Stimulated activated naive CD8-positive, alpha-beta T cell treated with anti-CD3 and anti-CD28 coated beads, Interleukin-15, Interleukin-2, amounts not matched to agents 100 ng/mL and 50 ng/mL, for 24 hours (primary cell): Measurements from ENCODE around the gene SCAMP5.

Experiments
- H3K27ac Mint-ChIP-seq: one replicate; pipeline ENCODE4 v1.8.0; 2021; ENCODE audit warnings: mild to moderate bottlenecking, mixed read lengths
- H3K27me3 Mint-ChIP-seq: one replicate; pipeline ENCODE4 v1.8.0; 2021; ENCODE audit warnings: mixed read lengths
- H3K36me3 Mint-ChIP-seq: one replicate; pipeline ENCODE4 v1.8.0; 2021; ENCODE audit warnings: low read depth, mixed read lengths
- H3K4me1 Mint-ChIP-seq: one replicate; pipeline ENCODE4 v1.8.0; 2021; ENCODE audit warnings: low read depth, mixed read lengths
- H3K4me3 Mint-ChIP-seq: one replicate; pipeline ENCODE4 v1.8.0; 2021; ENCODE audit warnings: mild to moderate bottlenecking, mixed read lengths
- H3K9me3 Mint-ChIP-seq: one replicate; pipeline ENCODE4 v1.8.0; 2021; ENCODE audit warnings: mixed read lengths

Gene SCAMP5

DNA sequence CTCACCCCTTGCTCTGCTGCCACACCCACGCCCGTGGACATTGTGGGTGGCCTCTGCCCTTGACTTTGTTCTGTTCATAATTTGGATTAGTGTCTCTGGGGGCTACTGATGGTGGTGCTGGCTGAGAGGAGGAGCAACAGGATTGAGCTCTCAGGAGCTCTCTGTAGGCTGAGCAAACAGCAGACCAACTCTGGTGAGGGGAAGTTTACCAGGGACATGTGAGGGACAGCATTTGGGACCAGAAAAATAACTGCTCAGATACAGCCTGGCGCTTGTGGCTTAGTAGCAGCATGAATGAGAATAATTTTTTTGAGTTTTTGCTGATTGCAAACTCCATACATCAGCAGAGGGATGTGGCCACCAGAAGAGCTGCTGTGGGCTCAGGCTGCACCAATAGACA is 42.9 kb downstream of the SCAMP5 start:
- no peaks in the 10 kb centered on the region for H3K9me3 Mint-ChIP-seq
- peaks cover 46% of the 10 kb centered on the region for H3K4me1 Mint-ChIP-seq
- H3K4me3 Mint-ChIP-seq: no peak overlapping the region
- peaks cover 33% of the 10 kb centered on the region for H3K36me3 Mint-ChIP-seq
- no peaks in the 10 kb centered on the region for H3K27me3 Mint-ChIP-seq
- no peak overlapping the region for H3K27ac Mint-ChIP-seq

DNA sequence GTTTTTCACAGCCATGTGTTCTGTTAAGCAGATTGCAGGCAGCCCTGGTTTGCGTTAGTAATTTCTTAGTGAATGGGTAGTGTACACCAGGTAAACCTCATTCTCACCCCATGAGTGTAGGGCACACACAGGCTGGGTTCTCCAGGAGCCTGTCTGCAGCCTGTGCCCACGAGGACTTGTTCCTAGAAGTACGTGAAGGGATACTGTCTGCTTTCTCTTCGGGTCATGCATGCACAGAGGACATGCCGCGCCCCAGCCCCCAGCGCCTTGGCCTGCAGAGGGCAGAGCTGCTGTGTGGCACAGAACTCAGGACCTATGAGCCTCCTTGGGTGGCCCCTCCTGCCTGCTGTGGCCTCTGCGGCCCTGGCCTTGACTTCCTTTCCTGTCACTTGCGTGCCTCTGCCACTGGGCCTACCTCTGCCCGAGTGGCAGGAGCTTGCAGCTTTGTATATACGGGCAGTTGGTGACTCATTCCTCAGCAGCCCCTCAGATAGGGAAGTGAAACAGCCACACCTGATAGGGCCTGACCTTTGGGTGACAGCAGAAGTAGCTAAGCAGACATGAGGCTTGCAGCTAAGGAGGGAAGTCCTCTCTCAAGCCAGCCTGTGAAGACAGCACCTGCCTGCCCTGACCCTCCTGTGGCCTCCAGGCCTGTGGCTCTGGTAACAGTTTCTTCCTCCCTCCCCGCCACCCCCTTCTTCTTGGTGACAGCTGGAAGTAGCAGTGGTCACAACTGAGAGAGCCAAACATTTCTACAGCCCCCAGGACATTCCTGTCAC is 47.6 kb downstream of the SCAMP5 start:
- peaks cover 68% of the 10 kb centered on the region for H3K4me1 Mint-ChIP-seq
- no peaks in the 10 kb centered on the region for H3K27me3 Mint-ChIP-seq
- peak overlapping the region; percentile 31 for H3K27ac Mint-ChIP-seq
- H3K36me3 Mint-ChIP-seq: peaks cover 30% of the 10 kb centered on the region
- H3K4me3 Mint-ChIP-seq: no peak overlapping the region
- H3K9me3 Mint-ChIP-seq: no peaks in the 10 kb centered on the region

GRCh38 chr15:75043509-75044257 is 48.3 kb downstream of the SCAMP5 start:
- H3K4me3 Mint-ChIP-seq: no peak overlapping the region
- H3K27ac Mint-ChIP-seq: peak overlapping the region; percentile 31
- no peaks in the 10 kb centered on the region for H3K27me3 Mint-ChIP-seq
- no peaks in the 10 kb centered on the region for H3K9me3 Mint-ChIP-seq
- peaks cover 27% of the 10 kb centered on the region for H3K36me3 Mint-ChIP-seq
- peaks cover 62% of the 10 kb centered on the region for H3K4me1 Mint-ChIP-seq

GRCh38 chr15:75044258-75044878 is 49.0 kb downstream of the SCAMP5 start:
- Mint-ChIP-seq H3K27me3 (no peaks in the 10 kb centered on the region), H3K27ac (no peak overlapping the region), H3K4me3 (no peak overlapping the region), H3K36me3 (peaks cover 30% of the 10 kb centered on the region), H3K4me1 (peaks cover 55% of the 10 kb centered on the region), H3K9me3 (no peaks in the 10 kb centered on the region)

DNA sequence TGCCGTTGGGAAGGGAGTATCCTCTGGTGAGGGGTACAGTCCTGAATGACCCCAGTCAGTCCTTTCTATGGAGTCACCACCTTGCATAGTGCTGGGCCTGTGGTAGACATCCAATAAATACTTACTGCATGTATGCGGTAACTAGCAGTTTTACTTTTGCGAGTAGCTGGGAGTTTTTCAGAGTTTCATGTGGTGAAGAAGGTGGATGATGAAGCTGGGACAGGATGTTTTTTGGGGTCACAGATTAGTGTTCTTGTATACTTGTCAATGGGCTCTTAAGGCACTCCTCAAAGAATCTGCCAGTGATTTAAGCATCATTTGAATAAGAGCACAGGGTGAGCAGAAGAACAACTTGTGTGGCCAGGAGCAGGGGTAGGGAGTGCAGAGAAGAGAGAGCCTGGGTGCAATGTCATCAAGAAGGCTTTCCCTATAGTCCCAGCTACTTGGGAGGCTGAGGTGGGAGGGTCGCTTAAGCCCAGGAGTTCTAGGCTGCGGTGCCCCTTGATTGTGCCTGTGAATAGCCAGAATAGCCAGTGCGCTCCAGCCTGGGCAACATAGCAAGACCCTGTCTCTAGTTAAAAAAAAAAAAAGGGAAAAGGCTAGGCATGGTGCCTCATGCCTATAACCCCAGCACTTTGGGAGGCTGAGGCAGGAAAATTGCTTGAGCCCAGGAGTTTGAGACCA is 50.1 kb downstream of the SCAMP5 start:
- no peak overlapping the region for H3K4me3 Mint-ChIP-seq
- H3K27ac Mint-ChIP-seq: no peak overlapping the region
- H3K4me1 Mint-ChIP-seq: peaks cover 52% of the 10 kb centered on the region
- H3K27me3 Mint-ChIP-seq: no peaks in the 10 kb centered on the region
- peaks cover 31% of the 10 kb centered on the region for H3K36me3 Mint-ChIP-seq
- no peaks in the 10 kb centered on the region for H3K9me3 Mint-ChIP-seq

GRCh38 chr15:75048394-75048793 is 53.0 kb downstream of the SCAMP5 start:
- Mint-ChIP-seq H3K27me3 (no peaks in the 10 kb centered on the region), H3K4me1 (peaks cover 38% of the 10 kb centered on the region), H3K36me3 (peaks cover 23% of the 10 kb centered on the region), H3K9me3 (no peaks in the 10 kb centered on the region), H3K27ac (no peak overlapping the region), H3K4me3 (no peak overlapping the region)

DNA sequence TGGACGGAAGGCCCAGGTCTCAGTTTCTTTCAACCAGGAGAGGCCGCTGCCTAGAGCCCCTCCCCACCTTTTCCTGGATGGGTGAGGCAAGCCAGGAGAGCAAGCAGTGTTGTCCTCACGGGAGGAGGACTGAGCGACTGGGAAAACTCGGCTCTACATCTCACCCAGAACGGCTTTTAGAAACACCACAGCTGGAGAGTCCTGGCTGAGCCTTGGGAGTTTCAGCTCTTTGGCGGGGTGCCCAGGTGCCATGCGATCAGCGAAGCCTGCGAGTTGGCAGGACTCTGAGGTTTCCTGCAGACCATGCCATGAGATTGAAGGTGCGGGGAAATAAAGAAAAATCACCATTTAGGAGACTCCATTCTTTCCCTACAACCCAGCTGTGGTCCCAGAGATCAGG is 54.0 kb downstream of the SCAMP5 start:
- Mint-ChIP-seq H3K36me3 (peaks cover 22% of the 10 kb centered on the region), H3K4me1 (peaks cover 29% of the 10 kb centered on the region), H3K27ac (no peak overlapping the region), H3K9me3 (no peaks in the 10 kb centered on the region), H3K4me3 (no peak overlapping the region), H3K27me3 (no peaks in the 10 kb centered on the region)

DNA sequence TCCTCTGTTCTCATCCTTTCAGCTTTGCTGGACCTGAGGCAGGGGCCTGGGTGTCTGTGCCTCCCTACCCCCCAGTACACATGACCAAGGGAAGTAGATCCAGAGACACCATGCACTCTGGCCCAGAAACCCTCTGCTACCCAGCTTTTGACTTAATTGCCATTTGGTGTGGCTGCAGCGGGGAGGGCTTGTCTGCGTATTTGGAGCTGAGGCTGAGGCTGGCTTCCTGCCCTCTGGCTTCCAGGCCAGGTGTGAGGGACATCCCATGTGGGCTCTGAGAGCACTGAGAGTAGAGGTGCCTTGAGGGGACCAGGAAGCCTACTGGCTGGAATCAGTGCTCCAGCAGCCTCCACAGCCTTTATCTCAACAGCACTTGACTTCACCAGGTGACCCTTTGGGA is 54.9 kb downstream of the SCAMP5 start:
- no peak overlapping the region for H3K4me3 Mint-ChIP-seq
- H3K9me3 Mint-ChIP-seq: no peaks in the 10 kb centered on the region
- H3K27me3 Mint-ChIP-seq: no peaks in the 10 kb centered on the region
- no peak overlapping the region for H3K27ac Mint-ChIP-seq
- H3K4me1 Mint-ChIP-seq: peaks cover 20% of the 10 kb centered on the region
- peaks cover 13% of the 10 kb centered on the region for H3K36me3 Mint-ChIP-seq

GRCh38 chr15:75051191-75051608 is 55.8 kb downstream of the SCAMP5 start:
- no peak overlapping the region for H3K4me3 Mint-ChIP-seq
- peaks cover 10% of the 10 kb centered on the region for H3K36me3 Mint-ChIP-seq

GRCh38 chr15:75051711-75052110 is 56.3 kb downstream of the SCAMP5 start:
- no peak overlapping the region for H3K27ac Mint-ChIP-seq
- H3K9me3 Mint-ChIP-seq: no peaks in the 10 kb centered on the region
- peaks cover 10% of the 10 kb centered on the region for H3K36me3 Mint-ChIP-seq
- no peaks in the 10 kb centered on the region for H3K27me3 Mint-ChIP-seq
- no peak overlapping the region for H3K4me3 Mint-ChIP-seq
- H3K4me1 Mint-ChIP-seq: peaks cover 12% of the 10 kb centered on the region

More at GRCh38 chr15:75051191-75051608, 55.8 kb downstream of the SCAMP5 start:
- no peak overlapping the region for H3K27ac Mint-ChIP-seq
- no peaks in the 10 kb centered on the region for H3K9me3 Mint-ChIP-seq
- H3K4me1 Mint-ChIP-seq: peaks cover 16% of the 10 kb centered on the region
- H3K27me3 Mint-ChIP-seq: no peaks in the 10 kb centered on the region

DNA sequence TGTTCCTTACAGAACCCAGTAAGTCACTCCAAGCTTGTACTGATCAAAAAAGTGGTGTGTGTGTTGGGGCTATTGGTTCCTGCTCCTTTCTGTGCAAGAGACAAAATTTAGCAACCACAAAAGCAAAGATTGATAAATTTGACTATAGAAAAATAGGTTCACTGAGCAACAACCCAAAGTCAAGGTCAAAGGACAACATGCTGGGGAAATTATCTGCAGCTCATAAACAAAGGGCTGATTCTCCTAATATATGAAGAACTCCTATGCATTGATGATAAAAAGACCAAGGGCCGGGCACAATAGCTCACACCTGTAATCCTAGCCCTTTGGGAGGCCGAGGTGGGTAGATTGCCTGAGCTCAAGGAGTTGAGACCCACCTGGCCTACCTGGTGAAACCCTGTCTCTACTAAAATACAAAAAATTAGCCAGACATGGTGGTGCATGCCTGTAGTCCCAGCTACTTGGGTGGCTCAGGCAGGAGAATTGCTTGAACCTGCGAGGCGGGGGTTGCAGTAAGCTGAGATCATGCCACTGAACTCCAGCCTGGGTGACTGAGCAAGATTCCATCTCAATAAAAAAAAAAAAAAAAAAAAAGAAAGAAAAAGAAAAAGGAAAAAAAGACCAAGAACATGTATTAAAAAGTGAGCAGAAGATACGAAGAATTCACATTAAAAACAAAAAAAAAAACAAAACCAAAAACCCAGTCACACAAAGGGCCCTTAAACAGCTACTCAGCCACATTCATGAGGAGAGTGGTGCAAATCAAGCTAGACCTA is 57.8 kb downstream of the SCAMP5 start:
- Mint-ChIP-seq H3K36me3 (peaks cover 10% of the 10 kb centered on the region), H3K9me3 (no peaks in the 10 kb centered on the region), H3K27me3 (no peaks in the 10 kb centered on the region), H3K4me3 (no peak overlapping the region), H3K27ac (no peak overlapping the region), H3K4me1 (no peaks in the 10 kb centered on the region)

- H3K27ac Mint-ChIP-seq: no peak overlapping the region
- H3K36me3 Mint-ChIP-seq: peaks cover 8% of the 10 kb centered on the region
- no peaks in the 10 kb centered on the region for H3K4me1 Mint-ChIP-seq
- no peaks in the 10 kb centered on the region for H3K9me3 Mint-ChIP-seq
- H3K27me3 Mint-ChIP-seq: no peaks in the 10 kb centered on the region
- H3K4me3 Mint-ChIP-seq: no peak overlapping the region
These were observed 58.4 kb downstream of the SCAMP5 start for GRCh38 chr15:75053748-75054125.

DNA sequence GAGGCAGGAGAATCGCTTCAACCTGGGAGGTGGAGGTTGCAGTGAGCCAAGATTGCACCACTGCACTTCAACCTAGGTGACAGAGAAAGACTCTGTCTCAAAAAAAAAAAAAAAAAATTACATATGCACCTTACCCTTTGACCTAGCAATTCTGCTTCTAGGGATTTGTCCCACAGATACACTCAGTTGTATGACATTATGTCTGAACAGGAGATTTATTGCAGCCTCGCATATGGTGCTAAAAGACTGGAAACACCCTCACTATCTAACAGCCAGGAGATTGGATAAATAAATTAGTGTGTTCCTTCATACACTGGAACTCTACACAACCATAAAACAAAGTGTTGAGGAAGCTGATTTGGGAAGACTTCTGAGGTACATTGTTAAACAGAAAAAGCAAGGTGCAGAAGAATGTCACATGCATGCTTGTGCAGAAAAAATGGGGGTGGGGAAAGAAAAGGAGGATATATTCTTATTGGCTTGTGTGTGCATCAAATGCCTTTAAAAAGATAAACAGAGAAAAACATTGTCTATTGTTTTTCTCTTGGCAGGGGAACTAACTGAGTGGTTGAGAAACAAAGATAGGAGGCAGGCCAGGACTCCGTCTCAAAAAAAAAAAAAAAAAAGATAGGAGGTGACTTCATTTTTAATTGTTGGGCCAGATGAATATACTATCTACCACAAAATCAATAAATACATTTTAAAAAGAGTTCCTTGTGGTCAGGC is 59.0 kb downstream of the SCAMP5 start:
- Mint-ChIP-seq H3K27ac (no peak overlapping the region), H3K9me3 (no peaks in the 10 kb centered on the region), H3K36me3 (peaks cover 2% of the 10 kb centered on the region), H3K27me3 (no peaks in the 10 kb centered on the region), H3K4me1 (no peaks in the 10 kb centered on the region), H3K4me3 (no peak overlapping the region)

DNA sequence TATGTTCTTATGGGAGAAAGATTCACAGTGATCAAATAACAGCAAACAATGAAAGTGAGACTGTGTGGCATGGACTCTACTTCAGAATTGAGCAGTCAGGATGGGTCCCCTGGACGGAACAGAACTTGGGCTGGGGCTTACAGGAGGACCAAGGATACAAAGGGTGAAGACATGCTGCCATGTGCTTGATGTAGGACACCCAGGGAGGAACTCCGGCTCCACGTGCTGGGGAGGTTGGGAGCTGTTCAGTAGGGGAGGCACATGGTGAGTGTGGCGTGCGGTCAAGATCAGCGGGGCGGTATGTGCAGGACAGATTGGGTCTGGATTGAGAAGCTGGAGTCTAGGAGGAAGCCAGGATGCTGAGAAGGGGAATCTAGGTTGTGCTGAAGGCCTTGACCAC is 60.7 kb downstream of the SCAMP5 start:
- H3K27ac Mint-ChIP-seq: no peak overlapping the region
- no peaks in the 10 kb centered on the region for H3K27me3 Mint-ChIP-seq

More for the DNA sequence above, 60.7 kb downstream of the SCAMP5 start:
- Mint-ChIP-seq H3K36me3 (no peaks in the 10 kb centered on the region), H3K4me3 (no peak overlapping the region), H3K9me3 (no peaks in the 10 kb centered on the region), H3K4me1 (peaks cover 3% of the 10 kb centered on the region)
